ENCODE data around the gene DONSON.
"Not testable (repeated sequence)": the region's sequence is repeated elsewhere in the genome, so short reads cannot be mapped to it uniquely, and the experiment has no call there.

DNA sequence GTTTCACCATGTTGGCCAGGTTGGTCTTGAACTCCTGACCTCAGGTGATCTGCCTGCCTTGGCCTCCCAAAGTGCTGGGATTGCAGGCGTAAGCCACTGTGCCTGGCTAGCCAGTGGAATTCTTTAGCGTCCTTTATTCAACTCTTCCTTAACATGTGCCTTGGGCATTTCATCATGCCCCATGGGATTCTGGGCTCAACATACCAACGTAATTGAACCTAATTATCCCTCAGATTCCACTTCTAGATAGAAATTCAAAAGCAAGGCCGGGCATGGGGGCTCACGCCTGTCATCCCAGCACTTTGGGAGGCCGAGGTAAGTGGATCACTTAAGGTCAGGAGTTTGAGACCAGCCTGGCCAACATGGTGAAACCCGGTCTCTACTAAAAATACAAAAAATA lies 37.7 kb upstream of the DONSON start:
- TF ChIP-seq, protein P1, sequence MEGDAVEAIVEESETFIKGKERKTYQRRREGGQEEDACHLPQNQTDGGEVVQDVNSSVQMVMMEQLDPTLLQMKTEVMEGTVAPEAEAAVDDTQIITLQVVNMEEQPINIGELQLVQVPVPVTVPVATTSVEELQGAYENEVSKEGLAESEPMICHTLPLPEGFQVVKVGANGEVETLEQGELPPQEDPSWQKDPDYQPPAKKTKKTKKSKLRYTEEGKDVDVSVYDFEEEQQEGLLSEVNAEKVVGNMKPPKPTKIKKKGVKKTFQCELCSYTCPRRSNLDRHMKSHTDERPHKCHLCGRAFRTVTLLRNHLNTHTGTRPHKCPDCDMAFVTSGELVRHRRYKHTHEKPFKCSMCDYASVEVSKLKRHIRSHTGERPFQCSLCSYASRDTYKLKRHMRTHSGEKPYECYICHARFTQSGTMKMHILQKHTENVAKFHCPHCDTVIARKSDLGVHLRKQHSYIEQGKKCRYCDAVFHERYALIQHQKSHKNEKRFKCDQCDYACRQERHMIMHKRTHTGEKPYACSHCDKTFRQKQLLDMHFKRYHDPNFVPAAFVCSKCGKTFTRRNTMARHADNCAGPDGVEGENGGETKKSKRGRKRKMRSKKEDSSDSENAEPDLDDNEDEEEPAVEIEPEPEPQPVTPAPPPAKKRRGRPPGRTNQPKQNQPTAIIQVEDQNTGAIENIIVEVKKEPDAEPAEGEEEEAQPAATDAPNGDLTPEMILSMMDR (conservative IDR thresholded peaks at IDR 0.05; ENCODE audit: low read length), result not testable (repeated sequence)
- TF ChIP-seq EZH2phosphoT487 (IDR thresholded peaks at IDR 0.05; ENCODE audit: borderline replicate concordance, low read depth, low read length), result not testable (repeated sequence)

Measured in OCI-LY7 (cell line).